Measurements from ENCODE around the gene ANXA8.

DNA sequence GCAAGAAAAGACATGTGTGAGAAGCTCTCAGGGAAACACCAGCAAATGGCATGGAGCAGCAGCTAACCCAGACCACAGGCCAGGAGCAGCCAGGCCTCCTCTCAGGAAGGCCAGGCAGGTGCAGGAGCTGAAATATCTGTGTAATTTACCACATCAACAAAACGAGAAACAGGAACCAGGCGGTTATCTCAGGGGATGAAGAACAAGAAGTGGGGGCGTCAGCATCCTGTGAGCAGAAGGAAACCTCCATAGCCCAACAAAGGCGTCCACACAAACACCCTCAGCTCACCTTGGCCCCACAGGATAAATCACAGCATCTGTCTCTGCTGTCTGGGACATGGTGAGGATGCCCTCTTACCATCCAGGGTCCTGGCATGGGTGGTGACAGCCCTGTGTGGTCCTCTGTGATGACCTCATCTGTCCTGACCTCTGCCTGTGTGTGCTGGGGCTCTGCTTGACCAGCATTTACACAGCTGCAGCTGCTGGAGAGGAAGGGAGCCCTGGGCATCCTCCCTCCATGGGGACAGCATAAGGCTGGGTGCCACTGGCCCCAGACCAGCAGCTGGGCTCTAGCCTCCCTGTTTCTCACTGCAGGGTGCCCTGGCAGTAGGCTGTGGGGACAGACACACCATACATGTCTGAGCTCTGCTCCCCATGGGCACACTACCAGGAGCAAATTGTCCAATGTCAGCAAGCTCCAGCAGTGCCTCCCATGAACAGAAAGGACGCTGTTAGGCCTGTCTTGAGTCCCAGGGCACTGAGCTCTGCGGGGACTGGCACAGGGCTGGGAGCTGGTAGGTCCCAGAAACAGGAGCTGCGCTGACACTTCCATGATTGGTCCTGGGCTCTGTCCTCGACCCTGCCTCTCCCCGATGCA lies 34.6 kb downstream of the ANXA8 start:
- TF ChIP-seq, protein P1, sequence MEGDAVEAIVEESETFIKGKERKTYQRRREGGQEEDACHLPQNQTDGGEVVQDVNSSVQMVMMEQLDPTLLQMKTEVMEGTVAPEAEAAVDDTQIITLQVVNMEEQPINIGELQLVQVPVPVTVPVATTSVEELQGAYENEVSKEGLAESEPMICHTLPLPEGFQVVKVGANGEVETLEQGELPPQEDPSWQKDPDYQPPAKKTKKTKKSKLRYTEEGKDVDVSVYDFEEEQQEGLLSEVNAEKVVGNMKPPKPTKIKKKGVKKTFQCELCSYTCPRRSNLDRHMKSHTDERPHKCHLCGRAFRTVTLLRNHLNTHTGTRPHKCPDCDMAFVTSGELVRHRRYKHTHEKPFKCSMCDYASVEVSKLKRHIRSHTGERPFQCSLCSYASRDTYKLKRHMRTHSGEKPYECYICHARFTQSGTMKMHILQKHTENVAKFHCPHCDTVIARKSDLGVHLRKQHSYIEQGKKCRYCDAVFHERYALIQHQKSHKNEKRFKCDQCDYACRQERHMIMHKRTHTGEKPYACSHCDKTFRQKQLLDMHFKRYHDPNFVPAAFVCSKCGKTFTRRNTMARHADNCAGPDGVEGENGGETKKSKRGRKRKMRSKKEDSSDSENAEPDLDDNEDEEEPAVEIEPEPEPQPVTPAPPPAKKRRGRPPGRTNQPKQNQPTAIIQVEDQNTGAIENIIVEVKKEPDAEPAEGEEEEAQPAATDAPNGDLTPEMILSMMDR (conservative IDR thresholded peaks at IDR 0.05; ENCODE audit: low read length): no peak
- no peak for TF ChIP-seq EZH2phosphoT487 (IDR thresholded peaks at IDR 0.05; ENCODE audit: borderline replicate concordance, low read depth, low read length)

All from OCI-LY7 (cell line).